Panc1 (cell line): Measurements from ENCODE around the gene SCART1. TPM values are rescaled to one million over a fixed set of nuclear protein-coding genes. Genes with fewer than 3 reads are reported as not detected.
A peak's percentile ranks its signal among the peaks of the same experiment; 100 is the strongest.
"Not testable (repeated sequence)": the region's sequence is repeated elsewhere in the genome, so short reads cannot be mapped to it uniquely, and the experiment has no call there.

Experiments used
- ATAC-seq: fragments of 200-7000 bp; cut with Tn5 transposase; 2 replicates; pipeline ENCODE4 v1.9.1; 2020; ENCODE audit warnings: mild to moderate bottlenecking, moderate library complexity
- BruUV-seq: library from RNA; stranded (reverse); fragments of 400-500 nt; replicated peaks from 2 replicates; lab custom pipeline; 2021; lab: Mats Ljungman, UMichigan
- CTCF ChIA-PET: fragments of 300-600 bp; sonication (Branson Sonifier 250); formaldehyde crosslinking; loops from one replicate; lab custom pipeline; 2022; ENCODE audit warnings: antibody characterized with exemption; lab: Charles Lee
- POLR2A ChIA-PET: fragments of 300-600 bp; sonication (Branson Sonifier 250); formaldehyde crosslinking; loops from one replicate; lab custom pipeline; 2022; ENCODE audit warnings: antibody characterized with exemption; lab: Charles Lee
- DNase-seq: peaks from one replicate; pipeline ENCODE4 v3.0.0-alpha.2; 2010; ENCODE audit warnings: low read depth, low spot score
- H3K27ac ChIP-seq: 2 replicates; pipeline ENCODE4 v1.5.1; 2011; ENCODE audit warnings: mild to moderate bottlenecking, low read length, inconsistent platforms
- H3K27me3 ChIP-seq: fragments of 200-500 bp; sonication (Bioruptor generic); 2 replicates; pipeline ENCODE4 v1.6.0; 2014; ENCODE audit warnings: low read length, inconsistent platforms; ENCODE audit not compliant: control insufficient read depth, insufficient read depth
- H3K36me3 ChIP-seq: fragments of 200-500 bp; sonication (Bioruptor generic); 2 replicates; pipeline ENCODE4 v1.5.1; 2014; ENCODE audit warnings: inconsistent platforms, mild to moderate bottlenecking, low read length, moderate library complexity; ENCODE audit not compliant: control insufficient read depth, insufficient read depth
- H3K4me1 ChIP-seq: 2 replicates; pipeline ENCODE4 v1.5.1; 2011; ENCODE audit warnings: inconsistent platforms, mild to moderate bottlenecking, low read length, moderate library complexity; ENCODE audit not compliant: control insufficient read depth, insufficient read depth
- H3K4me3 ChIP-seq, 2 experiments: 2 replicates each; pipeline ENCODE4 v1.5.1; 2011 to 2012; ENCODE audit warnings: low read depth in 2 of 2, low read length in 2 of 2, mild to moderate bottlenecking in 2 of 2, inconsistent platforms in 1 of 2, moderate library complexity in 1 of 2
- H3K9me3 ChIP-seq: fragments of 200-500 bp; sonication (Bioruptor generic); 2 replicates; pipeline ENCODE4 v1.5.1; 2014; ENCODE audit warnings: low read depth, mild to moderate bottlenecking, inconsistent platforms, low read length, moderate library complexity; ENCODE audit not compliant: control insufficient read depth, insufficient read depth
- CTCF ChIP-seq: fragments of 450-650 bp; IDR thresholded peaks from 2 replicates; pipeline ENCODE4 v1.5.1; 2017; ENCODE audit warnings: mild to moderate bottlenecking
- POLR2AphosphoS5 ChIP-seq: IDR thresholded peaks from 2 replicates; pipeline ENCODE4 v1.6.1; 2012; ENCODE audit warnings: mild to moderate bottlenecking, low read depth, low read length, moderate library complexity
- REST ChIP-seq, 2 experiments: IDR thresholded peaks; 2 replicates each; pipeline ENCODE4 v1.6.1; 2011 to 2012; ENCODE audit warnings: low read depth in 2 of 2, control low read depth in 1 of 2, low read length in 1 of 2, mild to moderate bottlenecking in 1 of 2, moderate library complexity in 1 of 2; ENCODE audit not compliant: insufficient read depth in 1 of 2
- SIN3A ChIP-seq: IDR thresholded peaks from 2 replicates; pipeline ENCODE4 v1.6.1; 2012; ENCODE audit warnings: low read depth, mild to moderate bottlenecking, low read length, moderate library complexity, borderline replicate concordance; ENCODE audit not compliant: insufficient read depth
- TCF7L2 ChIP-seq: IDR thresholded peaks from 2 replicates; pipeline ENCODE4 v1.6.1; 2011; ENCODE audit warnings: mild to moderate bottlenecking, low read depth, low read length, inconsistent platforms
- in situ Hi-C: cut with HindIII; loops from 2 replicates; pipeline ENCODE4 v1.10.0; 2016; ENCODE audit warnings: low sequenced_read_pairs, low pct_unique_long_range_greater_than_20kb
- intact Hi-C: fragments of 100-400 bp; cut with micrococcal nuclease; formaldehyde crosslinking; loops from one replicate; pipeline ENCODE4 v1.10.0; 2022; ENCODE audit not compliant: unreplicated experiment
- total RNA-seq: library from RNA; stranded (reverse); gene quantifications from one replicate; pipeline ENCODE4 v1.2.1, GENCODE V29; 2021; ENCODE audit not compliant: unreplicated experiment

Gene SCART1
- total RNA-seq, 1 experiment from 2014 or later, result 0.57 TPM

GRCh38 chr10:133493562-133493961, 39.8 kb downstream of the SCART1 start:
- in situ Hi-C loops, H3K9me3 ChIP-seq, H3K4me3 ChIP-seq, BruUV-seq, POLR2A ChIA-PET, CTCF ChIA-PET, DNase-seq, H3K36me3 ChIP-seq, H3K4me1 ChIP-seq, H3K27me3 ChIP-seq, H3K27ac ChIP-seq, intact Hi-C loops, ATAC-seq: not testable (repeated sequence)

GRCh38 chr10:133497363-133497762, 43.6 kb downstream of the SCART1 start:
- H3K27ac ChIP-seq, H3K4me3 ChIP-seq, in situ Hi-C loops, ATAC-seq, H3K4me1 ChIP-seq, H3K36me3 ChIP-seq, POLR2A ChIA-PET, H3K27me3 ChIP-seq, BruUV-seq, H3K9me3 ChIP-seq, DNase-seq: not testable (repeated sequence)
- peak; percentile 83 for TF ChIP-seq CTCF
- intact Hi-C loops, result loop anchor here (2.0 kb wide), 1 partner anchor 61 kb away; no protein-coding TSS in a partner anchor
- CTCF ChIA-PET, result interaction anchor here (0.7 to 1.2 kb wide), 2 partner anchors 59 to 167 kb away, joined by 3 read pairs; no protein-coding TSS in a partner anchor

- CTCF ChIA-PET, DNase-seq, H3K27ac ChIP-seq, H3K9me3 ChIP-seq, POLR2A ChIA-PET, BruUV-seq, H3K4me3 ChIP-seq, in situ Hi-C loops, H3K27me3 ChIP-seq, H3K36me3 ChIP-seq, intact Hi-C loops, H3K4me1 ChIP-seq, ATAC-seq: not testable (repeated sequence)
Observed at GRCh38 chr10:133499176-133499575, 45.4 kb downstream of the SCART1 start.

GRCh38 chr10:133500897-133501296, 47.2 kb downstream of the SCART1 start:
- H3K4me3 ChIP-seq, POLR2A ChIA-PET, DNase-seq, intact Hi-C loops, CTCF ChIA-PET, H3K27ac ChIP-seq, H3K4me1 ChIP-seq, BruUV-seq, in situ Hi-C loops, H3K9me3 ChIP-seq, H3K27me3 ChIP-seq, ATAC-seq, H3K36me3 ChIP-seq: not testable (repeated sequence)

- Histone ChIP-seq H3K9me3 (no peaks in the 10 kb centered on the region), H3K27me3 (peaks cover 51% of the 10 kb centered on the region), H3K36me3 (no peaks in the 10 kb centered on the region), H3K4me1 (no peaks in the 10 kb centered on the region), H3K4me3 (no peak overlapping the region), H3K27ac (no peak overlapping the region)
- in situ Hi-C loops (no loop called here), intact Hi-C loops (no loop called here)
- no peak for TF ChIP-seq POLR2AphosphoS5
- TF ChIP-seq TCF7L2, result no peak
- TF ChIP-seq CTCF, result no peak
- TF ChIP-seq SIN3A, result no peak
- TF ChIP-seq REST (IDR thresholded peaks at IDR 0.05; ENCODE audit: insufficient read depth in 1 of 2, low read depth in 2 of 2, low read length in 1 of 2), result no peak
- POLR2A ChIA-PET, result no interaction called here
- no peak for DNase-seq
- no peak for ATAC-seq
- CTCF ChIA-PET, result no interaction called here
- no TSS peak for BruUV-seq
Observed at GRCh38 chr10:133509700-133510099, 56.0 kb downstream of the SCART1 start.
